ENCODE data around the gene MXRA8. TPM values are rescaled to one million over a fixed set of nuclear protein-coding genes. Genes with fewer than 3 reads are reported as not detected.

The MXRA8 gene
- 0.11 to 0.36 TPM (median 0.15 TPM) in 4 of 5 replicates, not detected in the other for total RNA-seq (2022; extraction: Qiagen RNA extraction)

DNA sequence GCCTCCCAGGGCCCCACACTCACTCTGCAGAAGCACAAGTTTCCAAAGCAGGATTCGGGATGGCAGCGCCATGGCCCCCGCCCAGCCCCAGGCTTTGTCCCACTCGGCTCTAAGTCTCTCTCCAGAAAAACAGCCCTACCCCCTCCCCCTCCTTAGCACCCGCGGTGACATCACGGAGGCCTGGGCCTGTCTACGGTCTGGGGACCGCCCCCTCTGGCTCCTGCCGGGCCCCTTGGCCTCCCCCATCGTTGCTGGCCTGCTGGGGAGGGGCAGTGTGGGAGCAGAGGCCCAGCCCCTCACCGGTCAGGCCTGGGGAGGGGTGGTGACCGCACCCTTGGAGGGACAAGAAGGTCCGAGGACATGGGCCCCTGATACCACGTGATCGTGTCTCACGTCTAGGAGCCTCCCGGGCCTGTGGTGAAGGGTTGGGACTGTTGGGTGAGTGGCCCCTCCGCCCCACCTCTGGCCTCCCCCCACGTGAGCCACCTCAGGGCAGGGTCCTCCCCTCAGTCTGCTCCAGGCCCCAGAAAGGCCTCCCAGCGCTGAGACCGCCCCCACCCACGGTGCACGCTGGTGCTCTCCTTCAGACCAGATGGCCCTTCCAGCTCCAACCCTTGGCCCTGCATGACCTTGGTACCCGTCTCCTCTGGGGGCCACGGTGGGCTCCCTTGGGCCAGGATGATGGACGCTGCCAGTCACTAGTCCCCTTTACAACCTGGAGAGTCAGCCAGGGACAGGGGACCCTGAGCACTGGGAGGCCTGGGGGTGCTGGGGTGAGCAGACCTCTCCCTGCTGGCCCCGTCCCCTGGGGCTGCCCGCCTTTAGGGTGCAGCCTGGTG lies at the start of gene MXRA8:
MXRA8 (minus strand) TSS at position 123 of the 839 bp plus-strand sequence; CDS start at position 72, 51 bp downstream.

GRCh38 chr1:1406821-1407635 lies 48.7 kb upstream of the MXRA8 start, which contains the start of gene MRPL20:
MRPL20 (minus strand) TSS chr1:1407293; CDS start chr1:1407217, 76 bp downstream.

DNA sequence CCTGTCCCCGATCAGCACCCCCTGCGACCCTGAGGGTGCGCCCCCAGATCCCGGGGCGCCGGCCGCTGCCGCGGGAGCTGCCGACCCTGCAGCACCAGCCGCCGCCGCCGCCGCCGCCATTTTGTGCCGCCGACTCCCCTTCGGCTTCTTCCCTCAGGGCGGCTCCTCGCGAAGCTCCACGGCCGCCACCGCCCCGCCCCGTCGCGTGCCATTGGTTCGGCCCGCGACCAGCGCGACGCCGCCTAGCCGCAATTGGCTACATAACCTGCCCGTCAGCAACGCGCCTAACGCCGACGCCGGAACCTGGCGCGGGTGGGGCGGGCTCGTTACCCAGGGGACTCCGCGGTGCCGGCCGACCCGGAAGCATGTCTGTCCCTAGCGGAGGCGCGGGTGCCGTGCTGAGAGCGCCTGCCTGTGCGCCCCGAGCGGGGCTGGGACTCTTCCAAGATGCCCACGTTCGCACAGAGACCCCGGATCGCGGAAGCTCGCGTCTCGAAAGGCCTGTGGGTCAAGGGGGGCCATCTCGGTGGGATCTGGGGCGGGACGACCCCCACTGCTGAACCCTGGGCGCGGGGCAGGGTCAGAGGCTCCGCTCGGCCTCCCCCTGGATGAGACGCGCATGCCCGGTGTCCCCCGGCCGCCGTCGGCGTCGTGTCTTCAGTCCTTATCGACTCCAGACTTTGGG lies 41.0 kb upstream of the MXRA8 start, which contains the start of gene CCNL2:
CCNL2 (minus strand) TSS at position 149 of the 685 bp plus-strand sequence; CDS start at position 120, 29 bp downstream.

DNA sequence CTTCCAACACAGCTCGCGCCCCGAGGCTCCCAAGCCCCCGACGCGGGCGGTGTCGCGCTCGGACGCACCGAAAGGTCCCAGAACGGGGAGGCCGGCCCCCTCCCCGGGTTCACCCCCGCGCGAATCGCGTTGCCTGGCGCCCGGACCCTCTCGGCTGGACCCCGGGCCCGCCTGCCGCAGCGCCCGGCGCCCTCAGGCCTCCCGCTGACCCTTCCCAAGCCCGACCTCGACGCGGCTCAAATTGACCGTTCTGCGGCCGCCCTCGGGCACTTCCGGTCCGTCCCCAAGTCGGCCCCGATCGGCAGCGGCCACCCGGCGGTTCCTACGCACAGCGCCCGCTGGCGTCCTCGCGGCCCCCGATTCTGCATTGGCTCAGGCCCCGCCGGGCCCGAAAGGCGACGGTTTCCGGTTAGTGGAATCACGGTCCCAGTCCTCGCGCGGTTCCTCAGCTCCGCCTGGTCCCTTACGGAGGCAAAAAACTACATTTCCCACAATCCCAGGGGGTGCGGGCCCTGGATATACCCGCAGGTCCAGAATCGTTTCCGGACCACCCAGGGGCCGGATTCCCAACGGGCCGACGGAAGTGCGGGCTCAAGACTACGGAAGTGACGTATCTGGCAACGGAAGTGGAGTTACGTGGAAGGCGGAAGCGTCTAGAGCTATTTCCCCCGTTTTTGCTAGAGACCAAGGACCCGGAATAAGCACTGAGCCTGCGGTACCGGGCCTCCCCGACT lies 16.7 kb upstream of the MXRA8 start, which contains the start of gene AURKAIP1:
AURKAIP1 (minus strand) TSS at position 279 of the 734 bp plus-strand sequence. CDS start 451 bp downstream, outside the sequence.

GRCh38 chr1:1349256-1350012 lies 8.9 kb downstream of the MXRA8 start, which contains the start of gene DVL1:
DVL1 (minus strand) TSS chr1:1349418; CDS start chr1:1349065, 353 bp downstream.

DNA sequence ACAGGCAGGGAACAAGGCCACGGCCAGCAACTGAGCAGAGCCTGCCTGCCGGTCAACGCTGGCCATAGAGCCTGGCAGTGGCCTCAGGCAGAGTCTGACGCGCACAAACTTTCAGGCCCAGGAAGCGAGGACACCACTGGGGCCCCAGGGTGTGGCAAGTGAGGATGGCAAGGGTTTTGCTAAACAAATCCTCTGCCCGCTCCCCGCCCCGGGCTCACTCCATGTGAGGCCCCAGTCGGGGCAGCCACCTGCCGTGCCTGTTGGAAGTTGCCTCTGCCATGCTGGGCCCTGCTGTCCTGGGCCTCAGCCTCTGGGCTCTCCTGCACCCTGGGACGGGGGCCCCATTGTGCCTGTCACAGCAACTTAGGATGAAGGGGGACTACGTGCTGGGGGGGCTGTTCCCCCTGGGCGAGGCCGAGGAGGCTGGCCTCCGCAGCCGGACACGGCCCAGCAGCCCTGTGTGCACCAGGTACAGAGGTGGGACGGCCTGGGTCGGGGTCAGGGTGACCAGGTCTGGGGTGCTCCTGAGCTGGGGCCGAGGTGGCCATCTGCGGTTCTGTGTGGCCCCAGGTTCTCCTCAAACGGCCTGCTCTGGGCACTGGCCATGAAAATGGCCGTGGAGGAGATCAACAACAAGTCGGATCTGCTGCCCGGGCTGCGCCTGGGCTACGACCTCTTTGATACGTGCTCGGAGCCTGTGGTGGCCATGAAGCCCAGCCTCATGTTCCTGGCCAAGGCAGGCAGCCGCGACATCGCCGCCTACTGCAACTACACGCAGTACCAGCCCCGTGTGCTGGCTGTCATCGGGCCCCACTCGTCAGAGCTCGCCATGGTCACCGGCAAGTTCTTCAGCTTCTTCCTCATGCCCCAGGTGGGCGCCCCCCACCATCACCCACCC lies 27.0 kb downstream of the MXRA8 start, which contains the start of gene TAS1R3:
TAS1R3 (plus strand) TSS at position 213 of the 898 bp plus-strand sequence; CDS start at position 279, 66 bp downstream.

GRCh38 chr1:1324524-1325287 lies 33.6 kb downstream of the MXRA8 start, which contains the start of the genes CPTP and INTS11:
CPTP (plus strand) TSS chr1:1324802; CDS start chr1:1326911, 2,109 bp downstream.
INTS11 (minus strand) TSS chr1:1324660; CDS start chr1:1324608, 52 bp downstream.

GRCh38 chr1:1307923-1308755 lies 50.2 kb downstream of the MXRA8 start, which contains the start of the genes ACAP3 and PUSL1:
ACAP3 (minus strand) TSS chr1:1307930; CDS start chr1:1307815, 115 bp downstream.
PUSL1 (plus strand) TSS chr1:1308597; CDS start chr1:1308644, 47 bp downstream.

Other genes with a start within 250 kb of the MXRA8 start
- 8.2 to 14.5 TPM (median 13.7 TPM) in 5 replicates for gene C1orf159, start 242.5 kb downstream of the MXRA8 start, total RNA-seq (2022; extraction: Qiagen RNA extraction)
- gene TTLL10, start 184.7 kb downstream of the MXRA8 start, total RNA-seq (2022; extraction: Qiagen RNA extraction): not detected in 5 replicates
- gene TNFRSF18, start 152.0 kb downstream of the MXRA8 start, total RNA-seq (2022; extraction: Qiagen RNA extraction): 0.09 to 0.20 TPM (median 0.13 TPM) in 4 of 5 replicates, not detected in the other
- gene TNFRSF4, start 144.4 kb downstream of the MXRA8 start, total RNA-seq (2022; extraction: Qiagen RNA extraction): 0.13 to 0.34 TPM (median 0.20 TPM) in 4 of 5 replicates, not detected in the other
- gene SDF4, start 126.6 kb downstream of the MXRA8 start, total RNA-seq (2022; extraction: Qiagen RNA extraction): 109 to 135 TPM (median 131 TPM) in 5 replicates
- gene B3GALT6, start 126.3 kb downstream of the MXRA8 start, total RNA-seq (2022; extraction: Qiagen RNA extraction): 11.0 to 19.8 TPM (median 18.8 TPM) in 5 replicates
- 0.71 to 1.9 TPM (median 1.4 TPM) in 5 replicates for gene C1QTNF12, start 111.8 kb downstream of the MXRA8 start, total RNA-seq (2022; extraction: Qiagen RNA extraction)
- 36.2 to 50.4 TPM (median 45.1 TPM) in 5 replicates for gene UBE2J2, start 84.7 kb downstream of the MXRA8 start, total RNA-seq (2022; extraction: Qiagen RNA extraction)
- 0.52 to 1.3 TPM (median 1.1 TPM) in 5 replicates for gene SCNN1D, start 78.1 kb downstream of the MXRA8 start, total RNA-seq (2022; extraction: Qiagen RNA extraction)
- 8.2 to 16.9 TPM (median 14.4 TPM) in 5 replicates for gene ACAP3, start 50.6 kb downstream of the MXRA8 start, total RNA-seq (2022; extraction: Qiagen RNA extraction)
- 15.8 to 25.3 TPM (median 23.7 TPM) in 5 replicates for gene PUSL1, start 50.0 kb downstream of the MXRA8 start, total RNA-seq (2022; extraction: Qiagen RNA extraction)
- 46.5 to 63.1 TPM (median 58.1 TPM) in 5 replicates for gene INTS11, start 33.9 kb downstream of the MXRA8 start, total RNA-seq (2022; extraction: Qiagen RNA extraction)
- gene CPTP, start 33.8 kb downstream of the MXRA8 start, total RNA-seq (2022; extraction: Qiagen RNA extraction): 18.3 to 25.4 TPM (median 24.0 TPM) in 5 replicates
- 0.09 to 0.26 TPM (median 0.23 TPM) in 5 replicates for gene TAS1R3, start 27.3 kb downstream of the MXRA8 start, total RNA-seq (2022; extraction: Qiagen RNA extraction)
- 41.0 to 73.2 TPM (median 64.0 TPM) in 5 replicates for gene DVL1, start 9.1 kb downstream of the MXRA8 start, total RNA-seq (2022; extraction: Qiagen RNA extraction)
- 107 to 197 TPM (median 169 TPM) in 5 replicates for gene AURKAIP1, start 16.7 kb upstream of the MXRA8 start, total RNA-seq (2022; extraction: Qiagen RNA extraction)
- 38.0 to 55.0 TPM (median 48.1 TPM) in 5 replicates for gene CCNL2, start 40.8 kb upstream of the MXRA8 start, total RNA-seq (2022; extraction: Qiagen RNA extraction)
- 128 to 145 TPM (median 135 TPM) in 5 replicates for gene MRPL20, start 48.7 kb upstream of the MXRA8 start, total RNA-seq (2022; extraction: Qiagen RNA extraction)
- gene ANKRD65, start 62.7 kb upstream of the MXRA8 start, total RNA-seq (2022; extraction: Qiagen RNA extraction): 0.03 to 0.10 TPM (median 0.07 TPM) in 3 of 5 replicates, not detected in the others
- 3.7 to 15.9 TPM (median 14.0 TPM) in 5 replicates for gene VWA1, start 77.1 kb upstream of the MXRA8 start, total RNA-seq (2022; extraction: Qiagen RNA extraction)
- not detected in 5 replicates for gene ATAD3C, start 91.1 kb upstream of the MXRA8 start, total RNA-seq (2022; extraction: Qiagen RNA extraction)
- gene ATAD3B, start 113.2 kb upstream of the MXRA8 start, total RNA-seq (2022; extraction: Qiagen RNA extraction): 1.1 to 3.4 TPM (median 2.9 TPM) in 5 replicates
- 28.5 to 38.5 TPM (median 36.5 TPM) in 5 replicates for gene ATAD3A, start 153.6 kb upstream of the MXRA8 start, total RNA-seq (2022; extraction: Qiagen RNA extraction)
- 0.36 to 0.75 TPM (median 0.58 TPM) in 4 of 5 replicates, not detected in the other for gene TMEM240, start 182.1 kb upstream of the MXRA8 start, total RNA-seq (2022; extraction: Qiagen RNA extraction)
- 82.0 to 103 TPM (median 101 TPM) in 5 replicates for gene SSU72, start 216.3 kb upstream of the MXRA8 start, total RNA-seq (2022; extraction: Qiagen RNA extraction)
- 5.4 to 9.3 TPM (median 8.3 TPM) in 5 replicates for gene FNDC10, start 241.6 kb upstream of the MXRA8 start, total RNA-seq (2022; extraction: Qiagen RNA extraction)

Data from A549 treated with AZD2906 at 1 μM for 4 hours (cell line).